Measurements from ENCODE around the gene BCL11B. TPM values are rescaled to one million over a fixed set of nuclear protein-coding genes. Genes with fewer than 3 reads are reported as not detected.

The BCL11B gene
- total and polyA plus RNA-seq, 9 of the 15 experiments (the other 6 are each of a cell fraction or from before 2014, with no cell fraction given): 0.09 TPM; not detected in 8

DNA sequence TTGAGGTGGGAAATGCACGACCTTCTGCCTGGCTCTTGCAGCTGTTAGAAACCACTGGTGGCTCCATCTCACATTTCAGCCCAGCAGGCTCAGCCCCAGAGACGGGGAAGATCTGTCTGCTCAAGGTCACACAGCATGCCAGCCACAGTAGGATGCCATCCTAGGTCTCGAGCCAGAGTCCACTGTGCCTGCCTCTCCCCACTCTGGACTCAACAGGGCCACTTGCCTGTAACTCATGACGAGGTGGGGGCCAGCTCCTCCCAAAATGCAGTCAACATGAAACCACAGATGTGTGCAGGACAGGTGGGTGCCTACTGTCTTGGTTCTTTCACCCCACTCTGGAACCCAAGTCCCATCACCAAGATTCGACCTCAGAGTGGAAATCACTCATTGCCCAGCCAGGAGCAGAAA is 23.2 kb downstream of the BCL11B start:
- POLR2A ChIA-PET: interaction anchor here (0.8 kb wide), 1 partner anchor 30 kb away, joined by 3 read pairs; no protein-coding TSS in a partner anchor
- no peaks in the 10 kb centered on the region for H3K9me1 ChIP-seq (ENCODE audit: control insufficient read depth, insufficient read depth, low read length)
- no peak overlapping the region for H3K9ac ChIP-seq (ENCODE audit: insufficient read depth in 1 of 2, low read depth in 2 of 2, low read length in 2 of 2)
- no peak overlapping the region for H3K4me2 ChIP-seq (ENCODE audit: insufficient read depth, low read length)
- H3K4me1 ChIP-seq (replicated peaks in 1 of 2; ENCODE audit: control insufficient read depth in 2 of 2, insufficient read depth in 2 of 2, low read length in 2 of 2): no peaks in the 10 kb centered on the region; a peak in 1 of 5 replicates
- TF ChIP-seq ZC3H4 (CRISPR knock-in tag; IDR thresholded peaks at IDR 0.05; ENCODE audit: borderline replicate concordance) (no peak), C11orf30 (IDR thresholded peaks at IDR 0.05; ENCODE audit: low read depth) (no peak), ZNF253 (CRISPR knock-in tag; conservative IDR thresholded peaks at IDR 0.05) (no peak), BRF1 (IDR thresholded peaks at IDR 0.05; ENCODE audit: borderline replicate concordance, extremely low read depth, insufficient read length) (no peak), HDAC8 (tag; IDR thresholded peaks at IDR 0.05) (no peak), LARP7 (IDR thresholded peaks at IDR 0.05) (no peak), TSC22D4 (tag; IDR thresholded peaks at IDR 0.05) (no peak), POLR2H (tag; IDR thresholded peaks at IDR 0.05; ENCODE audit: low read depth) (no peak), ZNF316 (IDR thresholded peaks at IDR 0.05) (no peak), ZNF408 (CRISPR knock-in tag; IDR thresholded peaks at IDR 0.05; ENCODE audit: low read depth) (no peak), FUS (optimal IDR thresholded peaks at IDR 0.05; ENCODE audit: low read depth, low read length) (no peak), FOXK1 (CRISPR knock-in tag; IDR thresholded peaks at IDR 0.05; ENCODE audit: borderline replicate concordance) (no peak), NCOR1 (IDR thresholded peaks at IDR 0.05) (no peak), ZNF707 (CRISPR knock-in tag; conservative IDR thresholded peaks at IDR 0.05) (no peak), TOE1 (IDR thresholded peaks at IDR 0.05; ENCODE audit: borderline replicate concordance) (no peak), TOE1 (CRISPR knock-in tag; IDR thresholded peaks at IDR 0.05; ENCODE audit: borderline replicate concordance, low read depth) (no peak), CREB1 (IDR thresholded peaks at IDR 0.05) (no peak), CREB1 (CRISPR knock-in tag; IDR thresholded peaks at IDR 0.05) (no peak), KDM4B (IDR thresholded peaks at IDR 0.05; ENCODE audit: borderline replicate concordance in 2 of 2, low read depth in 1 of 2) (no peak), NFYB (IDR thresholded peaks at IDR 0.05; ENCODE audit: extremely low read depth, insufficient read length) (no peak)
- TF ChIP-seq, protein P1, sequence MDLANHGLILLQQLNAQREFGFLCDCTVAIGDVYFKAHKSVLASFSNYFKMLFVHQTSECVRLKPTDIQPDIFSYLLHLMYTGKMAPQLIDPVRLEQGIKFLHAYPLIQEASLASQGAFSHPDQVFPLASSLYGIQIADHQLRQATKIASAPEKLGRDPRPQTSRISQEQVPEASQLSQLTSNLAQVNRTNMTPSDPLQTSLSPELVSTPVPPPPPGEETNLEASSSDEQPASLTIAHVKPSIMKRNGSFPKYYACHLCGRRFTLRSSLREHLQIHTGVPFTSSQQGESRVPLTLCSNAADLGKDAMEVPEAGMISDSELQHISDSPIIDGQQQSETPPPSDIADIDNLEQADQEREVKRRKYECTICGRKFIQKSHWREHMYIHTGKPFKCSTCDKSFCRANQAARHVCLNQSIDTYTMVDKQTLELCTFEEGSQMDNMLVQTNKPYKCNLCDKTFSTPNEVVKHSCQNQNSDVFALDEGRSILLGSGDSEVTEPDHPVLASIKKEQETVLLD (IDR thresholded peaks at IDR 0.05): no peak
- TF ChIP-seq, protein P2, sequence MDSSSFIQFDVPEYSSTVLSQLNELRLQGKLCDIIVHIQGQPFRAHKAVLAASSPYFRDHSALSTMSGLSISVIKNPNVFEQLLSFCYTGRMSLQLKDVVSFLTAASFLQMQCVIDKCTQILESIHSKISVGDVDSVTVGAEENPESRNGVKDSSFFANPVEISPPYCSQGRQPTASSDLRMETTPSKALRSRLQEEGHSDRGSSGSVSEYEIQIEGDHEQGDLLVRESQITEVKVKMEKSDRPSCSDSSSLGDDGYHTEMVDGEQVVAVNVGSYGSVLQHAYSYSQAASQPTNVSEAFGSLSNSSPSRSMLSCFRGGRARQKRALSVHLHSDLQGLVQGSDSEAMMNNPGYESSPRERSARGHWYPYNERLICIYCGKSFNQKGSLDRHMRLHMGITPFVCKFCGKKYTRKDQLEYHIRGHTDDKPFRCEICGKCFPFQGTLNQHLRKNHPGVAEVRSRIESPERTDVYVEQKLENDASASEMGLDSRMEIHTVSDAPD (CRISPR knock-in tag; IDR thresholded peaks at IDR 0.05): no peak
- DNase-seq (ENCODE audit: extremely low read depth in 1 of 4, low spot score in 3 of 4): no peak
- intact Hi-C loops (cut with micrococcal nuclease) (no loop called here), in situ Hi-C loops (cut with MboI) (no loop called here)
- no peaks in the 10 kb centered on the region for H4K20me1 ChIP-seq (replicated peaks; ENCODE audit: control insufficient read depth, insufficient read depth, low read length)
- CTCF ChIA-PET (ENCODE audit: low intra/inter-chr PET ratio): no interaction called here
- BruUV-seq (replicated peaks): no TSS peak
- no peaks in the 10 kb centered on the region for H3K9me3 ChIP-seq (replicated peaks; ENCODE audit: control insufficient read depth, insufficient read depth, low read depth, low read length)
- H3K27ac ChIP-seq (ENCODE audit: extremely low read depth, low read depth, low read length): no peak overlapping the region
- H3K4me3 ChIP-seq: no peak overlapping the region
- WGBS (ENCODE audit: insufficient coverage, low coverage, missing lambda C conversion rate): 3% methylated on average over 4 of the region's 5 CpGs
- no peaks in the 10 kb centered on the region for H3K36me3 ChIP-seq (ENCODE audit: control insufficient read depth, insufficient read depth, low read length)
- no peak for FAIRE-seq
- no peak overlapping the region for H2AFZ ChIP-seq (ENCODE audit: low read depth, low read length)
- no peak for ATAC-seq
- peaks cover 5 to 39% of the 10 kb centered on the region in 2 experiments; a peak in 3 of 5 replicates for H3K27me3 ChIP-seq (ENCODE audit: control insufficient read depth in 2 of 2, insufficient read depth in 2 of 2, low read length in 2 of 2)
- no peaks in the 10 kb centered on the region for H3K79me2 ChIP-seq (ENCODE audit: control insufficient read depth, insufficient read depth, low read length)
